Iris pigment epithelial cell (primary cell): Measurements from ENCODE around the gene INTS7.
A peak's percentile ranks its signal among the peaks of the same experiment; 100 is the strongest.

Experiments used
- DNase-seq: peaks from one replicate; pipeline ENCODE4 v3.0.0-alpha.2; 2011; ENCODE audit warnings: low read depth

The INTS7 gene

GRCh38 chr1:212035123-212035834, at the start of gene INTS7, which contains the start of gene DTL:
TSS of gene INTS7 (minus strand) at chr1:212035557. CDS start at chr1:212035437, 120 bp downstream.
TSS of gene DTL (plus strand) at chr1:212035748. CDS start at chr1:212035891, 143 bp downstream.
- DNase-seq = peak; percentile 99

DNA sequence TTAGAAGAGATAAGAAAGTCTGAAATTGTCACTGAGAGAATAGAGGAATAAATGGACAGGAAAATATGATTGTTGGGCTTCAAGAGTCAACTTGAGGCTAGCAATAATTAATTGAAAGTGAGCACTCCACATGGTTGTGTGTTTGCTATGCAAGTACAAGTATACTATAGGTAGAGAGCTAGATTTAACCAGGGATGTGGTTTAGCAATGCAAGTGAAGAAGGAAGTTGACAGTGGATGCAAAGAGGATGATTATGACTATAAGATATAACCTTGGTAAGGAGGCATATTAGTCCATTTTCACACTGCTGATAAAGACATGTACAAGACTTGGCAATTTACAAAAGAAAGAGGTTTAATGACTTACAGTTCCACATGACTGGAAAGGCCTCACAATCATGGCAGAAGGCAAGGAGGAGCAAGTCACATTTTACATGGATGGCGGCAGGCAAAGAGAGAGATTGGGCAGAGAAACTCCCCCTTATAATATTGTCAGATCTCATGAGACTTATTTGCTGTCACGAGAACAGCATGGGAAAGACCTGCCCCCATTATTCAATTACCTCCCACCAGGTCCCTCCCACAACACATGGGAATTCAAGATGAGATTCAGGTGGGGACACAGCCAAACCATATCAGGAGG, 47.5 kb upstream of the INTS7 start:
- no peak for DNase-seq

DNA sequence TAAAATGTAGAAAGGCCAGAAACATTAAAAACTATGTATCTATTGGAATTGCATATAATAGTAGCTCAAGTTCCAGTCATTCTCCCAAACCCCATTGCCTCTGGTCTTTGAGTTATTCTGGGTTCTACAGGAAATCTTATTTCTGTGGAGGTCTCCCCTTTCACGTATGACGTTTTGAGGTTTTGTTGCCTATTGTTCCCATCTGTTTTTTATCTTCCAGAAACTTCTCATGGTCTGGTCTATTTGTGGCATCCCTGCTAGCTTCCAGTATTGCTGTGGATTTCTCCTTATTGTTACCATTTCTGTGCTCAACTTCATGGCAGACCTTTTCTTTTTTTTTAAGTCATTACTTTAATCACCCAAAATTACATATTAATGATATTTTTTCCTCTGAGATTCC, 43.5 kb upstream of the INTS7 start:
- DNase-seq = no peak

DNA sequence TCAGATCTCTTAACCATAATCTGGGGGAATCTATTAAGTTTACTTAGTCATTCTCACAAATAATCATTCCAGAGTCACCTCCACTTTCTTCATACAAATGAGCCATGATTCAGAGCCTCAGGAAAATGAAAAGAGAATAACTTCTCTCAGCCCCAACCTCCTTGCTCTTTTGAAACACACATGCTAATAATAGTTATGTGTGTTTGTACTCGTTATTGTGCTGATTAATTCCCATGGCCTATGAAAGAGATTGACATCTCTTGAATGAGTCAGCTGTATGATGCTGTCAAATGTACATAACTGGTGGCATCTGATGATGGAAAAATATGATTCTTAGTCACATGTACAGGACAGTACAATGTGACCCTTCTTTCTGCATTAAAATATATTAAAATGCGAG, 41.7 kb upstream of the INTS7 start:
- DNase-seq = peak; percentile 25

GRCh38 chr1:212074856-212075255, 39.5 kb upstream of the INTS7 start:
- no peak for DNase-seq

GRCh38 chr1:212074313-212074712, 39.0 kb upstream of the INTS7 start:
- no peak for DNase-seq

GRCh38 chr1:212073490-212073889, 38.1 kb upstream of the INTS7 start:
- DNase-seq = no peak

- no peak for DNase-seq
Observed at GRCh38 chr1:212072047-212072446, 36.7 kb upstream of the INTS7 start.

DNA sequence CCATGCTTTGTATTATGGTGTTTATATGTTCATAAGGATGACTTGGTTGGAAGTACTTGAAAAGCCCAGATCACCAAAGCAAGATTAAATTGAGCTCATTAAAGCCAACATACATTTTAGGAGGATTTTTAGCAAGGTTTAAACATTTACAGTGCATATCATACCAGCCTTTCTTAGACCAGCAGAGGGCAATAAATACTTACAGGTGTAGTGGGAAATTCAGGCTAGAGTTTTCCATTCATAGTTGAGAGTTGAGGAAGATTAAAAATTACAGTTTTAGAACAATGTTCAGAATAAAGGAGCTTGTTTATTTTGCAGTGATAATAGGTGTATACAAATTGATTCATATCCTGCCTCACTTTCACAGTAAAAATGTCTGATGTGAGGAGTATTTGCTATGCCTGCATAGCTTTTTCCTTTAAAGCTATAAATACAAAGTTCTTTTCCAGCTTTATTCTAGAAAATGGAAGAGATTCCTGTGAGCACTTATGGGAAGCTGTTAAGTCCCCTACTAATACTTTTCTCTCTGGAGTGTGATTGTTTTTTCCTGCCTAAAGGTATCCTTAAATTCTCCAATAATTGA, 35.5 kb upstream of the INTS7 start:
- DNase-seq = peak; percentile 72

- DNase-seq = no peak
Observed at GRCh38 chr1:212067787-212068186, 32.4 kb upstream of the INTS7 start.

- peak; percentile 39 for DNase-seq
Observed at GRCh38 chr1:212062832-212063438, 27.6 kb upstream of the INTS7 start.

DNA sequence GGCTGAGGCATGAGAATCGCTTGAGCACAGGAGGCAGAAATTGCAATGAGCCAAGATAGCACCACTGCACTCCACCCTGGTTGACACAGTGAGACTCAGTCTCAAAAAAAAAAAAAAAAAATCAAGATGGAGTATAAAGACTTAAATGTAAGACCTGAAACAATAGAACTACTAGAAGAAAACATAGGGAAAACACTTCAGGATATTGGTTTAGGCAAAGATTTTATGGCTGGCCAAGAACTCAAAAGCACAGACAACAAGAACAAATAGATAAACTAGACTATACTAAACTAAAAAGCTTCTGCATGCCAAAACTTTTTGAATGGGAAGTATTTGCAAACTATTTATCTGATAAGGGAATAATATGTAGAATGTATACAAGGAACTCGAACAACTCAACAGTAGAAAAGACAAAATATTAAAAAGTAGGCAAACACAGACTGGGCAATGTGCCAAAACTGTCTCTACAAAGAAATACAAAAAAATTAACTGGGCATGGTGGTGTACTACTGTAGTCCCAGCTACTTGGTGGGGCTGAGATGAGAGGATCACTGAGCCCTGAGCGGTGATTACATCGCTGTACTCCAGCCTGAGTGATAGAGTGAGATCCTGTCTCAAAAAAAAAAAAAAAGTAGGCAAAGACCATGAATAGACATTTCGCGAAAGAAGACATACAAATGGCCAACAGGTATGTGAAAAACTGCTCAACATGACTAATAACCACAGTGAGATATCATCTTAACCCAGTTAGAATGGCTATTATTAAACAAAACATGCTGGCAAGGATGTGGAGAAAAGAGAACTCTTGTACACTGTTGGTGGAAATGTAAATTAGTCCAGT, 25.5 kb upstream of the INTS7 start:
- peak; percentile 7 for DNase-seq

- no peak for DNase-seq
Observed at GRCh38 chr1:212055333-212055732, 20.0 kb upstream of the INTS7 start.

- DNase-seq = peak; percentile 18
Observed at GRCh38 chr1:212053993-212054392, 18.6 kb upstream of the INTS7 start.

DNA sequence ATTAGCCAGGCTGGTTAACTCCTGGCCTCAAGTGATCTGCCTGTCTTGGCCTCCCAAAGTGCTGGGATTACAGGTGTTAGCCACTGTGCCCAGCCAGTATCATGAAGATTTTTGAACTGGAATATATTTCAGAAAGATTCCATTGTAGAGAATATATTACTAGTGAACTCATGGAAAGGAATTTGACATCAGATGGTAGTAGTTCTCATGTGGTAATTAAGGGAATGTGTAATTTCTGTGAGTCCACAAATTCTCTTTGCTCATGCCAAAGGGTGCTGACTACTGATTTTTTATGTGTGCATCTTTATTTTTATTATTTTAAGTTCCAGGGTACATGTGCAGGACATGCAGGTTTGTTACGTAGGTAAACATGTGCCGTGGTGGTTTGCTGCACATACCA, 10.6 kb upstream of the INTS7 start:
- DNase-seq = peak; percentile 20

GRCh38 chr1:212044851-212045250, 9.5 kb upstream of the INTS7 start:
- DNase-seq = no peak

DNA sequence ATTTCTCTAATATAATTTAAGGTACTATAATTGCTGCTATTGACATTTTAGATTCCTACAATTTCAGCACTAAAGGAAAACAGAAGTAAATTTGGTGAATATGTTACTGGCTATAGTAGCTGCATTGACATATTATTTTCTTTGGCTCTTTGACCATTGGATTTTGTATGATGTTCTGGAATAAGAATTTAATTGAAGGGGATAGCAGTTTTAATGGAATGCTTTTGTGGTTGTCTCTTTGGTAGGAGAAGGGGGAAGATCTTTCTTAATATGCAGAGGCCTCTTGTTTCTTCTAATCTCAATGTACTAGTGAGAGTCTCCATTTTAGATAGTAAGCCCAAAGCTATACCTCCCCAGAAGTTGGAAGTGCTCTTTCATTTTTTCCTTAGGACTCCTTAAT, 7.1 kb upstream of the INTS7 start:
- no peak for DNase-seq

- DNase-seq = no peak
Observed at GRCh38 chr1:212040629-212041412, 5.5 kb upstream of the INTS7 start.

DNA sequence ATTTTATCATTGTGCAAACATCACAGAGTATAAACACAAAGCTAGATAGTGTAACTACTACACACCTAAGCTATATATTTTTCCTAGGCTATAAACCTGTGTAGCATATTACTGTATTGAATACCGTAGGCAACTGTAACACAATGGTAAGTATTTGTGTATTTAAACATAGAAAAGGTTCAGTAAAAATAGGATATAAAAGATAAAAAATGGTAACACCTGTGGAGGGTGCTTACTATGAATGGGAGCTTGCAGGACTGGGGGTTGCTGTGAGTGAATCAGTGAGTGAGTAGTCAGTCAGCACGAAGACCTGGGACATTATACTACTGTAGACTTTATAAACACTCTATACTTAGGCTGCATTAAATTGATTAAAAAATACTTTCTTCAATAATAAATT, 4.3 kb upstream of the INTS7 start:
- DNase-seq = no peak

DNA sequence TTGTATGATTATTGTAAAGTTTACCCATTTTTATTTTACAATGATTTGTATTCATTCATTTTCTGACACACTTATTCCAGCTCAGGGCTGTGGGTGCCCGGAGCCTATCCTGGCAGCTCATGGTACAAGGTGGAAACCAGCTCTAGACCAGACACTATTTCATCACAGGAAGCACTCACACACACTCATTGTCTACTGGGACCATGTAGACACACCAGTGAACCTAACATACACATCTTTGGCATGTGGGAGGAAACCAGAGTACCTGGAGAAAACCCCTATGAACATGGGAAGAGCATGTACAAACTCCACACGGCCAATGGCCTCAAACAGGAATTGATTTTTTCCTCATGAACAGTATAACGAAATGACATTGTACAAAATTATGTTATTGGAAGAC, 2.5 kb upstream of the INTS7 start:
- DNase-seq = peak; percentile 43
